G401 (cell line): ENCODE measurements around the gene FLT1. TPM values are rescaled to one million over a fixed set of nuclear protein-coding genes. Genes with fewer than 3 reads are reported as not detected.

Experiments used
- DNase-seq: peaks from one replicate; pipeline ENCODE4 v3.0.0-alpha.2; 2015; ENCODE audit warnings: low spot score
- in situ Hi-C: cut with HindIII; loops from 2 replicates; pipeline ENCODE4 v1.10.0; 2016; ENCODE audit warnings: low sequenced_read_pairs, mixed read lengths
- total RNA-seq: library from RNA; depleted of rRNA; stranded (reverse); fragments of >200 nt; shearing (Covaris generic); gene quantifications from 2 replicates; pipeline ENCODE4 v1.2.3, GENCODE V29; 2014

FLT1 gene
- total RNA-seq, 1 experiment from 2014 or later, result not detected

GRCh38 chr13:28492569-28493367 is 2.2 kb downstream of the FLT1 start:
- in situ Hi-C loops, result no loop called here
- DNase-seq, result peak; percentile 16

GRCh38 chr13:28490061-28490460 is 4.9 kb downstream of the FLT1 start:
- DNase-seq, result no peak

GRCh38 chr13:28489524-28489931 is 5.4 kb downstream of the FLT1 start:
- DNase-seq, result no peak
- in situ Hi-C loops, result no loop called here

More at GRCh38 chr13:28490061-28490460, 4.9 kb downstream of the FLT1 start:
- in situ Hi-C loops, result no loop called here

- no peak for DNase-seq
- in situ Hi-C loops, result no loop called here
Observed at GRCh38 chr13:28488376-28489005, 6.4 kb downstream of the FLT1 start.

- in situ Hi-C loops, result no loop called here
- DNase-seq, result no peak
Observed at GRCh38 chr13:28485996-28486543, 8.9 kb downstream of the FLT1 start.

- in situ Hi-C loops, result no loop called here
- DNase-seq, result no peak
Observed at GRCh38 chr13:28485551-28485950, 9.4 kb downstream of the FLT1 start.

- DNase-seq, result no peak
- in situ Hi-C loops, result no loop called here
Observed at GRCh38 chr13:28485097-28485496, 9.8 kb downstream of the FLT1 start.

- in situ Hi-C loops, result no loop called here
- DNase-seq, result no peak
Observed at GRCh38 chr13:28483313-28483931, 11.5 kb downstream of the FLT1 start.

GRCh38 chr13:28479005-28479404 is 15.9 kb downstream of the FLT1 start:
- no peak for DNase-seq
- in situ Hi-C loops, result no loop called here

- in situ Hi-C loops, result no loop called here
- DNase-seq, result no peak
Observed at GRCh38 chr13:28478127-28478526, 16.8 kb downstream of the FLT1 start.

GRCh38 chr13:28477709-28477973 is 17.3 kb downstream of the FLT1 start:
- in situ Hi-C loops, result no loop called here
- no peak for DNase-seq

- in situ Hi-C loops, result no loop called here
- no peak for DNase-seq
Observed at GRCh38 chr13:28476919-28477708, 17.8 kb downstream of the FLT1 start.

- in situ Hi-C loops, result no loop called here
- DNase-seq, result no peak
Observed at GRCh38 chr13:28475916-28476725, 18.8 kb downstream of the FLT1 start.

GRCh38 chr13:28474491-28475134 is 20.3 kb downstream of the FLT1 start:
- in situ Hi-C loops, result no loop called here
- no peak for DNase-seq

GRCh38 chr13:28473044-28473443 is 21.9 kb downstream of the FLT1 start:
- no peak for DNase-seq
- in situ Hi-C loops, result no loop called here

GRCh38 chr13:28471421-28471820 is 23.5 kb downstream of the FLT1 start:
- in situ Hi-C loops, result no loop called here
- no peak for DNase-seq

GRCh38 chr13:28470296-28470695 is 24.6 kb downstream of the FLT1 start:
- in situ Hi-C loops, result no loop called here
- DNase-seq, result no peak

- in situ Hi-C loops, result no loop called here
- peak; percentile 37 for DNase-seq
Observed at GRCh38 chr13:28469316-28469715, 25.6 kb downstream of the FLT1 start.
